Activated T-cell treated with anti-CD3 and anti-CD28 coated beads, Interleukin-2, amount 50 U/mL, for 4 hours (primary cell): ENCODE measurements around the gene SULT1C2. TPM values are rescaled to one million over a fixed set of nuclear protein-coding genes. Genes with fewer than 3 reads are reported as not detected.
"Not testable (repeated sequence)": the region's sequence is repeated elsewhere in the genome, so short reads cannot be mapped to it uniquely, and the experiment has no call there.

Experiments used
- ATAC-seq, 2 donors: fragments of 200-7000 bp; cut with Tn5 transposase; one replicate each; pipeline ENCODE4 v1.10.0; 2021
- DNase-seq: peaks from one replicate; pipeline ENCODE4 v3.0.0-alpha.2; 2020
- H3K27me3 Mint-ChIP-seq: one replicate; pipeline ENCODE4 v1.8.0; 2021; ENCODE audit warnings: low read depth, mixed read lengths
- H3K36me3 Mint-ChIP-seq: one replicate; pipeline ENCODE4 v1.8.0; 2022; ENCODE audit warnings: mixed read lengths; ENCODE audit not compliant: insufficient read depth
- H3K4me1 Mint-ChIP-seq: one replicate; pipeline ENCODE4 v1.8.0; 2021; ENCODE audit warnings: low read depth, mixed read lengths
- H3K4me3 Mint-ChIP-seq: one replicate; pipeline ENCODE4 v1.8.0; 2021; ENCODE audit warnings: mild to moderate bottlenecking, moderate library complexity, mixed read lengths
- H3K9me3 Mint-ChIP-seq: one replicate; pipeline ENCODE4 v1.8.0; 2021; ENCODE audit warnings: mixed read lengths
- total RNA-seq, 3 donors: library from RNA; stranded (reverse); gene quantifications; one replicate each; pipeline ENCODE4 v1.2.1, GENCODE V29; 2021

The SULT1C2 gene
- total RNA-seq, 3 donors from 2014 or later = not detected

DNA sequence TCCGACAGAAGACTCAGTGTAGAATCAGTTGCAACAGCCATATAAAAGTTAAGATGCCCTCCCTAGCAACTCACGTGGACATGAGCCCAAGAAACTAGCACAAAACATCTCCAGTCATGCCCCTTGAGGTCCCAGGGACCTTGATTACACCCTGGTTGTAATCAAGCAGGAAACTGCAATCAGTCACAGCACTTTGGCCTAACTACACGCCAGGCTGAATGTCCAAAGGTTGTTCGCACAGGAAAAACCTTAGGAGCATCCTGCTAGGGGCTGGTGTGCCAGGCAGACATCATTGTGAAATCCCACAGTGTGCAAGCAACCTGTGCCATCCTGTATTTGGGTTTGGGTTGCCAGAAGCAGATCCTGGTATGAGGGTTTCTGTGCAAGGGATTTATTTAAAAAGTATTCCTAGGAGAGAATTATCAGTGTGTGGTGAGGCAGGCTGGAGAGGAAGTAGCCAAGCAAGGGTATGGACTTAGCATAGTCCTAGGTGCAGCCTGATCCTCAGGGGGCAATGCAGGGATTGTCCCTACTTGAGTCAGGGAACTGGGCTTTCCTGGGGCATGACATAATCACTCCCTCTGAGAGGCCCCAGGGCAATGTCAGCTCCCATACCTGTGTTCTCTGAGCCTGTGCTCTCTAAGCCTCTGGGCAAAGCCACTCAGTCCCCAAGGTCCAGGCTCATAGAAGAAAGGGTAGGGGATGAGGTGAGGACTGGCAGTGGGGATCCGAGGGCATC lies 17.8 kb upstream of the SULT1C2 start:
- Mint-ChIP-seq H3K4me1 (no peaks in the 10 kb centered on the region), H3K4me3 (no peak overlapping the region), H3K9me3 (no peaks in the 10 kb centered on the region), H3K27me3 (peaks cover 10% of the 10 kb centered on the region), H3K36me3 (no peaks in the 10 kb centered on the region)
- ATAC-seq (no peak), DNase-seq (no peak)

GRCh38 chr2:108271691-108272253 lies 16.9 kb upstream of the SULT1C2 start:
- H3K36me3 Mint-ChIP-seq = no peaks in the 10 kb centered on the region
- H3K27me3 Mint-ChIP-seq = peaks cover 9% of the 10 kb centered on the region
- H3K9me3 Mint-ChIP-seq = no peaks in the 10 kb centered on the region
- no peak overlapping the region for H3K4me3 Mint-ChIP-seq
- no peak for DNase-seq
- no peak for ATAC-seq
- no peaks in the 10 kb centered on the region for H3K4me1 Mint-ChIP-seq

DNA sequence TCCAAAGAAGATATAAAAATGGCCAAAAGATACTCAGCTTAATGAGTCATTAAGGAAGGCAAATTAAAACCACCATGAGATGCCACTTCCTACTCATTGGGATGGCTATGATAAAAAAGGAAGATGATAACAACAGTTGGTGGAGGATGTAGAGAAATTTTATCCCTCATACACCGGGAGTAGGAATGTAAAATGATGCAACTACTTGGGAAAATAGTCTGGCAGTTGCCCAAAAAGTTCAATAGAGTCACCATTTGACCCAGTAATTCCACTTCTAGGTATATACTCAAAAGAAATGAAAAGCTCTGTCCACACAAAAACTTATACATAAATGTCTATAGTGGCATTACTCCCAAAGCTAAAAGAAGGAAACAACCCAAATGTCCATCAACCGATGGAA lies 10.1 kb upstream of the SULT1C2 start:
- H3K36me3 Mint-ChIP-seq = no peaks in the 10 kb centered on the region
- H3K4me1 Mint-ChIP-seq = no peaks in the 10 kb centered on the region
- DNase-seq (no peak), ATAC-seq (no peak)
- no peaks in the 10 kb centered on the region for H3K9me3 Mint-ChIP-seq
- no peak overlapping the region for H3K4me3 Mint-ChIP-seq
- peaks cover 3% of the 10 kb centered on the region for H3K27me3 Mint-ChIP-seq

GRCh38 chr2:108279468-108279867 lies 9.2 kb upstream of the SULT1C2 start:
- H3K36me3 Mint-ChIP-seq = no peaks in the 10 kb centered on the region
- H3K9me3 Mint-ChIP-seq = no peaks in the 10 kb centered on the region
- peaks cover 3% of the 10 kb centered on the region for H3K27me3 Mint-ChIP-seq
- no peak for ATAC-seq
- no peaks in the 10 kb centered on the region for H3K4me1 Mint-ChIP-seq
- no peak for DNase-seq
- H3K4me3 Mint-ChIP-seq = no peak overlapping the region

- DNase-seq = no peak
- no peak overlapping the region for H3K4me3 Mint-ChIP-seq
- H3K27me3 Mint-ChIP-seq = peaks cover 3% of the 10 kb centered on the region
- no peaks in the 10 kb centered on the region for H3K9me3 Mint-ChIP-seq
- no peak for ATAC-seq
- no peaks in the 10 kb centered on the region for H3K36me3 Mint-ChIP-seq
- no peaks in the 10 kb centered on the region for H3K4me1 Mint-ChIP-seq
These were observed 8.2 kb upstream of the SULT1C2 start for GRCh38 chr2:108280466-108280865.

DNA sequence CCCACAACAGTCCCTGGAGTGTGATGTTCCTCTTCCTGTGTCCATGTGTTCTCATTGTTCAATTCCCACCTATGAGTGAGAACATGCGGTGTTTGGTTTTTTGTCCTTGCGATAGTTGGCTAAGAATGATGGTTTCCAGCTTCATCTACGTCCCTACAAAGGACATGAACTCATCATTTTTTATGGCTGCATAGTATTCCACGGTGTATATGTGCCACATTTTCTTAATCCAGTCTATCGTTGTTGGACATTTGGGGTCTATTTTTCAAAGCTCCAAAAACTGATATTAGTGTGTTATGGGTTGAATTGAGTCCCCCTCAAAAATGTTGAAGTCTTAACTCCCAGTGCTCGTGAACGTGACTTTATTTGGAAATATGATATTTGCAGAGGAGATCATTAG lies 4.1 kb upstream of the SULT1C2 start:
- H3K27me3 Mint-ChIP-seq, H3K4me1 Mint-ChIP-seq, H3K36me3 Mint-ChIP-seq, DNase-seq, ATAC-seq, H3K9me3 Mint-ChIP-seq, H3K4me3 Mint-ChIP-seq: not testable (repeated sequence)

- Mint-ChIP-seq H3K36me3 (no peaks in the 10 kb centered on the region), H3K27me3 (no peaks in the 10 kb centered on the region), H3K9me3 (no peaks in the 10 kb centered on the region), H3K4me3 (no peak overlapping the region), H3K4me1 (no peaks in the 10 kb centered on the region)
- no peak for ATAC-seq
- no peak for DNase-seq
These were observed 3.1 kb upstream of the SULT1C2 start for GRCh38 chr2:108285616-108286015.

GRCh38 chr2:108287169-108287568 lies 1.5 kb upstream of the SULT1C2 start:
- no peaks in the 10 kb centered on the region for H3K27me3 Mint-ChIP-seq
- H3K4me1 Mint-ChIP-seq = no peaks in the 10 kb centered on the region
- no peaks in the 10 kb centered on the region for H3K36me3 Mint-ChIP-seq
- no peak for ATAC-seq
- no peak overlapping the region for H3K4me3 Mint-ChIP-seq
- no peaks in the 10 kb centered on the region for H3K9me3 Mint-ChIP-seq
- DNase-seq = no peak

GRCh38 chr2:108293850-108294249 lies 5.2 kb downstream of the SULT1C2 start:
- no peaks in the 10 kb centered on the region for H3K4me1 Mint-ChIP-seq
- no peaks in the 10 kb centered on the region for H3K36me3 Mint-ChIP-seq
- no peak for ATAC-seq
- no peak overlapping the region for H3K4me3 Mint-ChIP-seq
- H3K27me3 Mint-ChIP-seq = no peaks in the 10 kb centered on the region
- no peaks in the 10 kb centered on the region for H3K9me3 Mint-ChIP-seq
- no peak for DNase-seq

DNA sequence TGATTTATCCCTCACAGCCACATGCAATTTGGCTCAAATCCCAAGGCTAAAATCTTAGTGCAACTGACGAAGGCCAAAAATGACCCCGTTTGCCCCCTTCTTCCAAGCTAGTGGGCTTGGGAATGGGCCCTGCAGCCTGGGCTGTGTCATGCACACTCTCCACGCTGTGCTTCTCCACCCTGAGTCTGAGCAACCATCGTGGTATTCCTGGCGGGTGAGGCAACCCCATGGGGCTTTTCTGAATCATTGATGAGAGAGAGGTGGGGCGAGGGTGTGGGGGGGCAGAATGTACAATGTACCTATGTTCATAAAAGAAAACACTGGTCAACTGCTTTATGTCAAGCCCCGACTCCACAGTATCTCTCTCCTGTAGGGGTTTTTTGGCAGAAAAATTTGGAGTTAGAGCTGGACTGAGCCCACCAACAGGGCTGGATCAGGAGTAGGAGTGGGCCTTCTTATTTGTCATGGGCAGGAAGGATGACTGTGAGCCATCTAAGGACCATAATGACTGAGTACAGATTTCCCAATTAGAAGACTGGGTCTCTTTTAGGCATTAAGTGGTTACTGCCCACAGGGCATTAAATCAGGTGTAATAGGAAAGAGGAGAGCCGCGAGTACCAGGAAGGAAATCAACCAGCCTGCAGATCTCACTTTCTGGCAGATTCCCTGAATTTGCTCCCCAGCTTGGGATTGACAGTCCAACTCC lies 8.9 kb downstream of the SULT1C2 start:
- H3K9me3 Mint-ChIP-seq = no peaks in the 10 kb centered on the region
- H3K27me3 Mint-ChIP-seq = peaks cover 2% of the 10 kb centered on the region
- no peak overlapping the region for H3K4me3 Mint-ChIP-seq
- H3K36me3 Mint-ChIP-seq = no peaks in the 10 kb centered on the region
- ATAC-seq = no peak
- no peaks in the 10 kb centered on the region for H3K4me1 Mint-ChIP-seq
- DNase-seq = no peak

DNA sequence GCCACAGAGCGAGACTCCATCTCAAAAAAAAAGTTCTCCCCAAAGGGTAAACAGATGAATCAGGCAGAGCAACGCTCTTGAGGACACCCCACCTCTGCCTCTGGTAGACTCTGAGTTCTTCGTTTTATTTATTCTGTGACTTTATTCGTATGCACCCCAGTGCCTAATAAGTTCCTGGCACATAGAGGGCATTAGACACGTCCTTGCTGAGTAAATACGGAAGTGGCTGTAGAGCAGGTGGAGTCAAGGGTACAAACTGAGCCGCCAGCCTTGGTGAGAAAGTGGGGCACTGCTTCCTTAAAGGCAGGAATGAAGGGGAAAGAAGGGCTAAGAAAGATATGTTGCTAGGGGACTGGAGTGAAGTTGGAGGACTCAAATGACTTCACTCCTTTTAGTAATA lies 12.9 kb downstream of the SULT1C2 start:
- peaks cover 2% of the 10 kb centered on the region for H3K27me3 Mint-ChIP-seq
- H3K4me3 Mint-ChIP-seq = no peak overlapping the region
- H3K4me1 Mint-ChIP-seq = no peaks in the 10 kb centered on the region

DNA sequence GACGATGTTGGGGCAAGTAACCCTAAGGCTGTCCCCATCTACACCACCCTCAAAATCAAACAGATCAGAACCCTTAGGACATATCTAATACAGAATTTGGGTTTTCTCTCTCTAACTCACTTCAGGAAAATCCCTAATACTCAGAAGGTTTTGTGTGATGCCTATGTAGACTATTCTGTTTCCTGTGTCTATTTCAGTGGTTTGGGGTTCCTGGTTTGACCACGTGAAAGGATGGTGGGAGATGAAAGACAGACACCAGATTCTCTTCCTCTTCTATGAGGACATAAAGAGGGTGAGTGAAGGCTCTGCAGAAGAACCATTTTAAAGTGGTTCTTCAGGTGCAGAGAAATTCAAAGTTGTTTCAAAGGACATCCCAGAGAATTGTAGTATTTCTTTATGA lies 16.3 kb downstream of the SULT1C2 start:
- Mint-ChIP-seq H3K4me3 (no peak overlapping the region), H3K27me3 (peaks cover 5% of the 10 kb centered on the region), H3K4me1 (no peaks in the 10 kb centered on the region), H3K36me3 (no peaks in the 10 kb centered on the region), H3K9me3 (no peaks in the 10 kb centered on the region)
- DNase-seq (no peak), ATAC-seq (no peak)

More for the DNA sequence above, 12.9 kb downstream of the SULT1C2 start:
- H3K36me3 Mint-ChIP-seq = no peaks in the 10 kb centered on the region
- ATAC-seq (no peak), DNase-seq (no peak)
- H3K9me3 Mint-ChIP-seq = no peaks in the 10 kb centered on the region

- no peak for ATAC-seq
- Mint-ChIP-seq H3K4me1 (no peaks in the 10 kb centered on the region), H3K27me3 (peaks cover 5% of the 10 kb centered on the region), H3K9me3 (no peaks in the 10 kb centered on the region), H3K36me3 (no peaks in the 10 kb centered on the region), H3K4me3 (no peak overlapping the region)
- DNase-seq = no peak
These were observed 17.2 kb downstream of the SULT1C2 start for GRCh38 chr2:108305901-108306300.

- Mint-ChIP-seq H3K4me1 (no peaks in the 10 kb centered on the region), H3K4me3 (no peak overlapping the region), H3K27me3 (peaks cover 3% of the 10 kb centered on the region), H3K9me3 (no peaks in the 10 kb centered on the region), H3K36me3 (no peaks in the 10 kb centered on the region)
- no peak for ATAC-seq
- no peak for DNase-seq
These were observed 21.2 kb downstream of the SULT1C2 start for GRCh38 chr2:108309903-108310302.
